ENCODE data around the gene ACTN4. TPM values are rescaled to one million over a fixed set of nuclear protein-coding genes. Genes with fewer than 3 reads are reported as not detected.
A peak's percentile ranks its signal among the peaks of the same experiment; 100 is the strongest.
"Not testable (repeated sequence)": the region's sequence is repeated elsewhere in the genome, so short reads cannot be mapped to it uniquely, and the experiment has no call there.

The ACTN4 gene
- total RNA-seq, 1 donor from 2014 or later = 454 TPM

DNA sequence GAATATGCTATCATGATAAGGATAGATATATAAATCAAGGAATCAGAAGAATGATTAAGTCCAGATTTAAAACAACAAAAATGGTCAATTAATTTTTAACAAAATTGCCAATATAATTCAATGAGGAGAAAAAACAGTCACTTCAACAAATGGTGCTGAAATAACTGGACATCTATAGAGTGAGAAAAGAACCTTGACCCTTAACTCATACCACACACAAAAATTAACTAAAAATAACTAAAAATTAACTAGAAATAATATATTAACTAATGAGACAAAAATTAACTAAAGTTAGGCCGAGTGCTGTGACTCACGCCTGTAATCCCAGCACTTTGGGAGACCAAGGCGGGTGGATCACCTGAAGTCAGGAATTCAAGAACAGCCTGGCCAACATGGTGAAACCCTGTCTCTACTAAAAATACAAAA, 116.4 kb downstream of the ACTN4 start:
- Histone ChIP-seq H3K36me3 (no peaks in the 10 kb centered on the region), H3K27ac (no peak overlapping the region), H3K9me3 (no peaks in the 10 kb centered on the region), H3K27me3 (ENCODE audit: low read depth) (no peaks in the 10 kb centered on the region), H3K4me3 (no peak overlapping the region), H3K4me1 (no peaks in the 10 kb centered on the region)
- ATAC-seq (no peak), DNase-seq (no peak)
- TF ChIP-seq, protein P1, sequence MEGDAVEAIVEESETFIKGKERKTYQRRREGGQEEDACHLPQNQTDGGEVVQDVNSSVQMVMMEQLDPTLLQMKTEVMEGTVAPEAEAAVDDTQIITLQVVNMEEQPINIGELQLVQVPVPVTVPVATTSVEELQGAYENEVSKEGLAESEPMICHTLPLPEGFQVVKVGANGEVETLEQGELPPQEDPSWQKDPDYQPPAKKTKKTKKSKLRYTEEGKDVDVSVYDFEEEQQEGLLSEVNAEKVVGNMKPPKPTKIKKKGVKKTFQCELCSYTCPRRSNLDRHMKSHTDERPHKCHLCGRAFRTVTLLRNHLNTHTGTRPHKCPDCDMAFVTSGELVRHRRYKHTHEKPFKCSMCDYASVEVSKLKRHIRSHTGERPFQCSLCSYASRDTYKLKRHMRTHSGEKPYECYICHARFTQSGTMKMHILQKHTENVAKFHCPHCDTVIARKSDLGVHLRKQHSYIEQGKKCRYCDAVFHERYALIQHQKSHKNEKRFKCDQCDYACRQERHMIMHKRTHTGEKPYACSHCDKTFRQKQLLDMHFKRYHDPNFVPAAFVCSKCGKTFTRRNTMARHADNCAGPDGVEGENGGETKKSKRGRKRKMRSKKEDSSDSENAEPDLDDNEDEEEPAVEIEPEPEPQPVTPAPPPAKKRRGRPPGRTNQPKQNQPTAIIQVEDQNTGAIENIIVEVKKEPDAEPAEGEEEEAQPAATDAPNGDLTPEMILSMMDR (IDR thresholded peaks at IDR 0.05) = no peak
- intact Hi-C loops (cut with DNase I) = no loop called here

DNA sequence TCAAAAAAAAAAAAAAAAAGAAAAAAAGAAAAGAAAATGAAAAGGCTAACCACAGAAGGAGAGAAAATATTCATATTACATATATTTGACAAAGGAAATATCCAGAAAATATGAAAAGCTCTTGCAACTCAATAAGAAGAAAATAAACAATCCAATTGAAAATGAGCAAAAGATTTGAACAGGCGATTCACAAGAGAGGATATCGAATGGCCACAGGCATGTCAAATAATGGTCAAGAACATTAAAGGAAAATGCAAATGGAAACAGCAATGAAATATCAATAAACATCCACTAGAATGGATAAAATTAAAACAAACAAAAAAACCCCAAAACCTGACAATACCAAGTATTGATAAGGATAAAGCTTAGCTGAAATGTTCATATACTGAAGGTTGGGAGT, 117.8 kb downstream of the ACTN4 start:
- DNase-seq (no peak), ATAC-seq (no peak)
- H3K9me3 ChIP-seq = no peaks in the 10 kb centered on the region
- intact Hi-C loops (cut with DNase I) = no loop called here
- H3K27me3 ChIP-seq (ENCODE audit: low read depth) = no peaks in the 10 kb centered on the region
- H3K4me3 ChIP-seq = no peak overlapping the region
- H3K27ac ChIP-seq = no peak overlapping the region
- no peaks in the 10 kb centered on the region for H3K36me3 ChIP-seq
- H3K4me1 ChIP-seq = peaks cover 12% of the 10 kb centered on the region
- TF ChIP-seq, protein P1 (IDR thresholded peaks at IDR 0.05) = no peak

DNA sequence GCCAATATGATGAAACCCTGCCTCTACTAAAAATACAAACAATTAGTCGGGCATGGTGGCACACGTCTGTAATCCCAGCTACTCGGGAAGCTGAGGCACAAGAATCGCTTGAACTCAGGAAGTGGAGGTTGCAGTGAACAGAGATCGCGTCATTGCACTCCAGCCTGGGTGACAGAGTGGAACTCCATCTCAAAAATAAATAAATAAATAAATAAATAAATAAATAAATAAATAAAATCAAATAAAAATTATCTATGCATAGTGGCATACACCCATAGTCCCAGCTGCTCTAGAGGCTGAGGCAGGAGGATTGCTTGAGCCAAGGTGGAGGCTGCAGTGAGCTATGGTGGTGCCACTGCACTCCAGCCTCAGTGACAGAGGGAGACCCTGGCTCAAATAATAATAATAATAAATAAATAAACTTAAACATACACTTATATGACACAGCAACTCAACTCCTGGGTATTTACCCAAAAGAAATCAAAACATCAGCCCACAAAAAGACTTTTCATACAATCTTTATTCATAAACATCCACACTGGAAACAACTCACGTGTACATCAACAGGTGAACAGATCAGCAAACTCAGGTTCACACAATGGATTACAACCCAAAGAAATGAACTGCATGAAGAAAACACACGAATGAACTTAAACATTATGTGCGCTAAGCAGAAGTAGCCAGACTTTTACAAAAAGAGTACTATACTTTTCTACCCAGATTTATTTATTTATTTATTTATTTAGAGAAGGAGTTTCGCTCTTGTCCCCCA, 119.0 kb downstream of the ACTN4 start:
- Histone ChIP-seq H3K4me1 (peaks cover 12% of the 10 kb centered on the region), H3K27ac (no peak overlapping the region), H3K36me3 (no peaks in the 10 kb centered on the region), H3K27me3 (ENCODE audit: low read depth) (no peaks in the 10 kb centered on the region), H3K4me3 (no peak overlapping the region), H3K9me3 (no peaks in the 10 kb centered on the region)
- intact Hi-C loops (cut with DNase I) = no loop called here
- ATAC-seq (no peak), DNase-seq (no peak)
- TF ChIP-seq, protein P1 (IDR thresholded peaks at IDR 0.05) = no peak

DNA sequence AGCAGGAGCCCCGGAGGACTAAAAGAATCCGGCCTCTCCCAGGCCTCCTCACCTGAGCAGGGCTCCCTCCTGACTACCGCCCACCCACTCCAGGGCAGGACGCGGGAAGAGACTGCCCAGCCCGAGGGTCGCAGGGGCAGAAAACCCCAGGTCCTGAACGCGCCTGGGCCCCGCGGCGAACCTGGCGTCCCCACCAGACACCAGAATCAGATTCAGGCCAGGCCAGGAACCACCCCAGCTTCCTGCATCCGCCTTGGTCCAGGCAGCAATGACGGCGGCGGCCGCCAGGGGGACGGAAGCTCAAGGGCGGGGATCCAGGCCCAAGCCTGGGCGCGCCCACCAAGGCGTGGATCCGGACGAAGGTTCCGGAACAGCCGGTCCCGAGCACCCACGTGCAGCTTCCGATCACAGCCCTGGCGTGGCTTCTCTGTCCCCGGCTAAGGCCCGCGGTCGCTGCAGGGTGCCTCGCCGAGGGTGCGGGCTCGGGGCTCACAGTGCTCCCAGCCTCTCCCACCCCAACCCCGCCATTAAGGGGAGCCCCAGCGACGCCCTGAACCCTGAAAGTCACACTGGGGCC, 122.3 kb downstream of the ACTN4 start:
- Histone ChIP-seq H3K4me3 (peak overlapping the region; percentile 42), H3K4me1 (peaks cover 12% of the 10 kb centered on the region), H3K27ac (peak overlapping the region; percentile 74), H3K36me3 (no peaks in the 10 kb centered on the region), H3K9me3 (no peaks in the 10 kb centered on the region), H3K27me3 (ENCODE audit: low read depth) (no peaks in the 10 kb centered on the region)
- DNase-seq (peak; percentile 95), ATAC-seq (peak; percentile 86 to 94)
- TF ChIP-seq, protein P1 (IDR thresholded peaks at IDR 0.05) = peak; percentile 87
- intact Hi-C loops (cut with DNase I) = no loop called here

DNA sequence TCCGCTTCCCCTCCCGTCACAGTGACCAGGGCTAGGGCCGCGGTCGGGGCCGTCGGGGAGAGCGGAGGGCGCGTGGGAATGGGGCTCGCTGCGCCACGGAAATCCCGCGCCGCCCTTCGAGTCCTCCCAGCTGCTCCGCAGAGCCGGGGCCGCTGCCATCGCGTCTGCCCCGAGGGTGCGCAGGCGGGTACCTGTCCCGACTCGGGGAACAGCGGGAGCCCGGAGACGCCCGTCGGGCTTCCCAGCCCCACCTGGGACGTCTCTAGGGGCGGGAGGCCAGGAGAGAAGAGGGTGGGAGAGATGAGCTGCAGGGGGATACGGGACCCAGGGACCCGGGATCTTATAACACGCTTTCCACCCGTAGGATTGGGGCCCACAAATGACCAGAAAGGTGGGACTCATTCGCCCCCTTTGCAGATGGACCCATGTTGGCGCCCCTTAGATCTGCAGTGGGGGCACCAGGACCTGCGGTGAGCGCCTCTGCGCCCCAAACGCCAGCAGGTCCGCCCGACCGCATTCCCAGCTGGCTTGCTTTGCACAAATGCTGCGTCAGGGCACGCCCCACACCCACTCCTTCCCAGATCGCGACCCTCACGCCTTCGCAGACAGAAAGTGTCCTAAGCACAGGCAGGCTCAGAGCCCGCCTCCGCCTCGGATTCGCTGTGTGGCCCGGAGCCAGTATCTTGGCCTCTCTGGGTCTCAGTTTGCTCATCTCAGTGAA, 122.9 kb downstream of the ACTN4 start:
- Histone ChIP-seq H3K4me1 (peaks cover 12% of the 10 kb centered on the region), H3K4me3 (peak overlapping the region; percentile 42), H3K27ac (peak overlapping the region; percentile 74)
- DNase-seq; H3K27me3 ChIP-seq (ENCODE audit: low read depth); H3K9me3 ChIP-seq; H3K36me3 ChIP-seq; intact Hi-C loops (cut with DNase I): not testable (repeated sequence)
- ATAC-seq = peak; percentile 47 to 49

DNA sequence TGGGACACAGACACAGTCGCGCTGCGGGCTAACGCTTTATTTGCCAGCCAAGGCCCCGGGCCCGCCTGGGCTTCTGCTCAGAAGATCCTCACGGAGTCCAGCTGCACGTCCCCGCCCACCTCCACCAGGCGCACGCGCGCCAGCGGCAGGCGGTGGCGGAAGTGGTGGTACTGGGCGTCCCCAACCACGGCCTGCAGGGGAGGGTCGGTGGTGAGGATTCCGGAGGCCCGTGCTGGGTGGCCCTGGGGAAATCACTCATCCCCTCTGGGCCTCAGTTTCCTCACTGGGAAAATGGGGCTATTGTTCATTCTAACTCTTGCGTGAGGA, 123.5 kb downstream of the ACTN4 start:
- H3K27me3 ChIP-seq (ENCODE audit: low read depth); H3K27ac ChIP-seq; intact Hi-C loops (cut with DNase I); H3K36me3 ChIP-seq; H3K4me3 ChIP-seq; DNase-seq; H3K9me3 ChIP-seq: not testable (repeated sequence)
- H3K4me1 ChIP-seq = peaks cover 12% of the 10 kb centered on the region
- peak; percentile 93 to 94 for ATAC-seq

DNA sequence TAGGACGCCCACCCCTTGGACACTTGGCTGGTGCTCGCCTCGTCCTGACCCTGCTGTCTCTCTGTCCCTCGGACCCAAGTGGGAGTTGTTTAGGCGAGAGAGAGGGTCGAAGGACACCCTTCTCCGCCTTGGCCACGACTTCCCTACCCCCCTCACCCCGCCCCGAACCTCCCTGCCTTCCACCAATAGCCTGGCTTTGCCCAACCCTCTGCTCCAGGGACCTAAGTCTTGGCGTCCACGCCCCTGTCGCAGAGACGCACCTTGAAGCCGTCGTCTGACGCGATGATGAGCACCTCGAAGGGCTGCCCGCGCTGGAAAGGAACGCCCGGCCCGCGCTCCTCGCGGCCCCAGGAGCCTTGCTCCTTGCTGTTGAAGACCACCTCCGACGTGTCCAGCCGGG, 124.1 kb downstream of the ACTN4 start:
- H3K4me3 ChIP-seq; H3K27me3 ChIP-seq (ENCODE audit: low read depth); DNase-seq; H3K27ac ChIP-seq; H3K9me3 ChIP-seq; intact Hi-C loops (cut with DNase I); H3K36me3 ChIP-seq: not testable (repeated sequence)
- H3K4me1 ChIP-seq = peaks cover 12% of the 10 kb centered on the region
- ATAC-seq = peak in 1 of 2 donors; percentile 34
